Endothelial cell (in vitro differentiated cells): ENCODE results near the gene WNT5B. TPM values are rescaled to one million over a fixed set of nuclear protein-coding genes. Genes with fewer than 3 reads are reported as not detected.

Experiments used
- DNase-seq: peaks from one replicate; pipeline ENCODE4 v3.0.0; 2021; ENCODE audit warnings: low spot score
- H3K27ac Mint-ChIP-seq: one replicate; pipeline ENCODE4 v1.8.0; 2021; ENCODE audit warnings: mixed read lengths, inconsistent platforms; ENCODE audit not compliant: unreplicated experiment
- H3K27me3 Mint-ChIP-seq: one replicate; pipeline ENCODE4 v1.8.0; 2021; ENCODE audit warnings: mild to moderate bottlenecking, moderate library complexity, mixed read lengths, inconsistent platforms; ENCODE audit not compliant: unreplicated experiment
- H3K36me3 Mint-ChIP-seq: one replicate; pipeline ENCODE4 v1.8.0; 2021; ENCODE audit warnings: mild to moderate bottlenecking, low read depth, mixed read lengths, inconsistent platforms; ENCODE audit not compliant: unreplicated experiment
- H3K4me1 Mint-ChIP-seq: one replicate; pipeline ENCODE4 v1.8.0; 2021; ENCODE audit warnings: mild to moderate bottlenecking, mixed read lengths, inconsistent platforms; ENCODE audit not compliant: unreplicated experiment
- H3K4me3 Mint-ChIP-seq: one replicate; pipeline ENCODE4 v1.8.0; 2021; ENCODE audit warnings: mild to moderate bottlenecking, mixed read lengths, inconsistent platforms; ENCODE audit not compliant: unreplicated experiment
- H3K9me3 Mint-ChIP-seq: one replicate; pipeline ENCODE4 v1.8.0; 2021; ENCODE audit warnings: mixed read lengths, inconsistent platforms; ENCODE audit not compliant: unreplicated experiment
- total RNA-seq: library from RNA; stranded (reverse); fragmentation: NEBNext Ultra II Directional; extraction: Animal tissue kit (Norgen Biotek cat#: 25700); gene quantifications from one replicate; pipeline ENCODE4 v1.2.1, GENCODE V29; 2021; ENCODE audit not compliant: unreplicated experiment
- TF ChIP-seq, protein P1 (sequence below): fragments of 200-600 bp; sonication (generic); IDR thresholded peaks from one replicate; pipeline ENCODE4 v1.5.0; 2021; ENCODE audit warnings: antibody characterized with exemption; ENCODE audit not compliant: unreplicated experiment

The WNT5B gene
- total RNA-seq, 1 donor from 2014 or later: 7.5 TPM

DNA sequence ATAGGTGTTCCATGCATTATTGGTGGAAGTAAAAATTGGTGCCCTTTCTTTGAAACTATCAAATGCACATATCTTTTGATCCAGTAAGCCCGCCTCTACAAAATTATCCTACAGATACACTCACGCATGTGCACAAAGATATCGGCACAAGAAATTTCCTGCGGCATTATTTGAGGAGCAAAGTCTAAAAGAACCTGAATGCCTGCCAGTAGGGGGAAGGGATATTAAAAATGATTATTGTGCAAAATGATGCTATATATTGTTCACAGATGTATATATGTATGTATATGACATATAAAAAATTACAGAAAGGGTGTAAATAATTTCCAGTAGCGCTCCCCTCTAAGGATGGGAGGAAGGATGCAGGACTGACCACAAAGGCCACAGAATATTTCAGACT lies 37.2 kb downstream of the WNT5B start:
- H3K36me3 Mint-ChIP-seq: no peaks in the 10 kb centered on the region
- peaks cover 4% of the 10 kb centered on the region for H3K27me3 Mint-ChIP-seq
- H3K9me3 Mint-ChIP-seq: no peaks in the 10 kb centered on the region
- peaks cover 9% of the 10 kb centered on the region for H3K4me1 Mint-ChIP-seq
- TF ChIP-seq, protein P1, sequence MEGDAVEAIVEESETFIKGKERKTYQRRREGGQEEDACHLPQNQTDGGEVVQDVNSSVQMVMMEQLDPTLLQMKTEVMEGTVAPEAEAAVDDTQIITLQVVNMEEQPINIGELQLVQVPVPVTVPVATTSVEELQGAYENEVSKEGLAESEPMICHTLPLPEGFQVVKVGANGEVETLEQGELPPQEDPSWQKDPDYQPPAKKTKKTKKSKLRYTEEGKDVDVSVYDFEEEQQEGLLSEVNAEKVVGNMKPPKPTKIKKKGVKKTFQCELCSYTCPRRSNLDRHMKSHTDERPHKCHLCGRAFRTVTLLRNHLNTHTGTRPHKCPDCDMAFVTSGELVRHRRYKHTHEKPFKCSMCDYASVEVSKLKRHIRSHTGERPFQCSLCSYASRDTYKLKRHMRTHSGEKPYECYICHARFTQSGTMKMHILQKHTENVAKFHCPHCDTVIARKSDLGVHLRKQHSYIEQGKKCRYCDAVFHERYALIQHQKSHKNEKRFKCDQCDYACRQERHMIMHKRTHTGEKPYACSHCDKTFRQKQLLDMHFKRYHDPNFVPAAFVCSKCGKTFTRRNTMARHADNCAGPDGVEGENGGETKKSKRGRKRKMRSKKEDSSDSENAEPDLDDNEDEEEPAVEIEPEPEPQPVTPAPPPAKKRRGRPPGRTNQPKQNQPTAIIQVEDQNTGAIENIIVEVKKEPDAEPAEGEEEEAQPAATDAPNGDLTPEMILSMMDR: no peak
- H3K27ac Mint-ChIP-seq: no peak overlapping the region
- no peak for DNase-seq
- no peak overlapping the region for H3K4me3 Mint-ChIP-seq

DNA sequence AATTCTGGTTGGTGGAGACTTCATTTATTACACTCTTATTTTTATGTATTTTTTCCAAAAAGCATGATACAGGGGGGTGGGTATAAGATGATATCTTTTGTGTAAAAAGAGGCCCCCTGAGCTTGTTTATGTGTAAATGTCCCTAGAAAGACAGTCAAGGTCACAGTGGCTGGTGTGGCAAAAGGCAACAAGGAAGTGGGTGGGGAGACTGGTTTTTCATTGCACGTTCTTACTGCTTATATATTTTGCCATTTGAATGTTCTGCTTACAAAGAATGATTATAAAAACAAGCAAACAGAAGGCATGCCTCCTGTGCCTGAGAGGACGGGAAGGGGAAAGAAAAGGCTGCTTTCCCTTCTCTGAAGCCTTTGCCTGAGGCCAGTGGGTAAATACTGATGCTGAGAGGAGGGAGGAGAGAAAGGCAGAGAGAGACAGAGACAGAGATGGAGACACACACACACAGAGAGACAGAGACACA lies 37.7 kb downstream of the WNT5B start:
- Mint-ChIP-seq H3K4me1 (peaks cover 9% of the 10 kb centered on the region), H3K4me3 (no peak overlapping the region), H3K9me3 (no peaks in the 10 kb centered on the region), H3K36me3 (no peaks in the 10 kb centered on the region), H3K27ac (no peak overlapping the region), H3K27me3 (peaks cover 4% of the 10 kb centered on the region)
- no peak for DNase-seq
- TF ChIP-seq, protein P1: no peak

DNA sequence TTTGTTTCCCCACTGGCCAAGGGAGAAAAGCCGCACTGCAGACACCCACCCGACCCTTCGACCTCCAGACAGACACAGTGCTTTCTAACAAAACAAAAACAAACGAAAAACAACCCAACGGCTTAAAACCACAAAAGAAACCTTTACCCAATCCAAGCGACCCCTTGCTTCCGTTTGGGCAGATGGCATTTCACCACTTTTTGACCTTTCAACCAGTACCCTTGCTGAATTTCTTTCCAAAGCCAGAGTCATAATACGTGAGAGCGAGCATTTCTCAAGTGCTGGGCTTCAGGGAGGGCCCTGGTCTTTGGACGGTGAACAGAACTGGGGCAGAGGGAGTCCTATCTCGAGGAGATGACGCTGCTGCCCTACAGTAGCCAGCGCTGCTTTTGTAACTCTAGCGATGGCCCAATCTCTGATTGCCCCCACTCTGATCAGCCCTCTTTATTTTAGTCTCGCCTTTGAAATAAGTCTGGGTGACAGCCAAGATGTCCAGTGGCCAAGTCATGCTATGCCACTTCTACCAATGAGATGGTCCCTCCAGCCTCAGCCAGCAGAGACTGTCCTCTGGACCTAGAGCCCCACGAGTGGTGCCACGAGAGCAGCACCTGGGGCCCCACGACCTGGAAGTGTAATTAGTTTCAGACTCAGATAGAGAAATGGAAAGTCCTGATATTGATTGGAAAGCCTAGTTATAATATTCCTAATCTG lies 40.0 kb downstream of the WNT5B start:
- Mint-ChIP-seq H3K36me3 (no peaks in the 10 kb centered on the region), H3K27ac (no peak overlapping the region), H3K27me3 (peaks cover 4% of the 10 kb centered on the region), H3K4me3 (no peak overlapping the region), H3K9me3 (no peaks in the 10 kb centered on the region), H3K4me1 (peaks cover 6% of the 10 kb centered on the region)
- TF ChIP-seq, protein P1: no peak
- DNase-seq: no peak

DNA sequence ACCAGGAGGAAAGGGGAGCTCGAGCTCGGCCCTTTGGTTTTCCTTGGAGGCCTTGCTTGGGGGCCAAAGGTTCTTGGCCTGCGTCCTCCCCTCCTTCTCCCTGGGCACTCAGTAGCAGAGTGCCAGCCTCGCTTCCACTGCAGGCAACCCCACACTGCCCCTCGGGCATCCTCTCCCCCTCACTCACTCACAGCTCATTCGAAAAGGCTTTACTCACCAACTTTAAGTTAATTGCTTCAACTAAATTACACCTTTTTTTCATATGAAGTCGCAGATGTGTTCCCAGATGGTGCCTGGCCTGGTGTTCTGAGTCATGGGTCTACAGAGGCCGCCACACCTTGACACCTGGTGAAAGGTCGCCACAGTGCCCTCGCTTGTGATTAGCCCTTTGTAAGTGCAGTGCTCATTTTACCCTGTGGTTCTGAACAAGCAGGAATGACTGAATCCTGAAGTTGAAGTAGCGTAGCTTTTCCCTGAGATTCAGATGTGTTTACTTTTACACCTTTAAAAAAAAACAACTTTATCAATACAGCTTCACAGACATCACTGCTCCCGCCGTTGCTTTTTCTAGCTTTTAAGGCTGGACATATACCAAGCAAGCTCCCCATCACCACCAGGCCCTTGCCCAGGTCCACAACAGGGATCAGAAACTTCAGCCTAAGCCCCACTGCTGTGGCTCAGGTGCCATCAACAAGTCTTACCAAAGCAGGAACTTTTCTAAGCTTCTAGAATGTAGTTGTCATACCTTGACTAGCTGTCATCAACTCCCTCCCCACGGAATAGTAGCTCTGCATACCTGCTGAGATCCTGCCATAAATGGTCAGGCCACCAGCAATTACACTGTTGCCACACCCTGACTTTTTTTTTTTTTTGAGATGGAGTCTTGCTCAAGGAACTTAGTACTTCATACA lies 41.6 kb downstream of the WNT5B start:
- H3K27me3 Mint-ChIP-seq: peaks cover 4% of the 10 kb centered on the region

More for the DNA sequence above, 41.6 kb downstream of the WNT5B start:
- no peaks in the 10 kb centered on the region for H3K36me3 Mint-ChIP-seq
- no peaks in the 10 kb centered on the region for H3K9me3 Mint-ChIP-seq
- no peak overlapping the region for H3K4me3 Mint-ChIP-seq
- H3K4me1 Mint-ChIP-seq: peaks cover 6% of the 10 kb centered on the region
- no peak for DNase-seq
- H3K27ac Mint-ChIP-seq: no peak overlapping the region
- TF ChIP-seq, protein P1: no peak
